GM12864 (cell line): ENCODE data around the gene SRRM1.
"Not testable (repeated sequence)": the region's sequence is repeated elsewhere in the genome, so short reads cannot be mapped to it uniquely, and the experiment has no call there.

ENCODE experiments used
- DNase-seq: peaks from one replicate; pipeline ENCODE4 v3.0.0-alpha.2; 2011; ENCODE audit warnings: low read depth
- H3K4me3 ChIP-seq: 2 replicates; pipeline ENCODE4 v1.5.1; 2011; ENCODE audit warnings: mild to moderate bottlenecking, low read depth, low read length, control low read depth
- TF ChIP-seq, protein P1 (sequence below): IDR thresholded peaks from 2 replicates; pipeline ENCODE4 v1.5.1; 2011; ENCODE audit warnings: low read depth, mild to moderate bottlenecking, moderate library complexity, low read length, control low read depth, inconsistent platforms; ENCODE audit errors: missing control alignments

The SRRM1 gene

DNA sequence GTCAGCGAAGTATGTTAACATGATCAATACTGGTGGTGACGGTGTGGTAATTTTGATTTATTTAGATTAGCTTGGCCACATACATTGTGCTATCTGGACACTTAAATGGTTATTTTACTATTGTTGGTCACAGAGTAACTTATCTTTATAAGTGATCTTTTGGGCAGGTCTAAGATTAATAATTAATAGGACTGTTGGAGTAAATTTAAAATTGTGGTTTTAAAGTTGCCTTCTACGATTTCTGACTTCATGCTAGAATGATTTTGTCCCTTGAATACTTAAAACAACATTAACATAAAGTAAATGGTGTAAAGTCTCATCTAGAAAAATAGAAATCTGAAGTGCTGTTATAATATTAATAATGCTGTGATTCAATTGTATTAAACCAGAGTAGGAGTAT is 14.7 kb downstream of the SRRM1 start:
- H3K4me3 ChIP-seq, result no peak overlapping the region
- TF ChIP-seq, protein P1, sequence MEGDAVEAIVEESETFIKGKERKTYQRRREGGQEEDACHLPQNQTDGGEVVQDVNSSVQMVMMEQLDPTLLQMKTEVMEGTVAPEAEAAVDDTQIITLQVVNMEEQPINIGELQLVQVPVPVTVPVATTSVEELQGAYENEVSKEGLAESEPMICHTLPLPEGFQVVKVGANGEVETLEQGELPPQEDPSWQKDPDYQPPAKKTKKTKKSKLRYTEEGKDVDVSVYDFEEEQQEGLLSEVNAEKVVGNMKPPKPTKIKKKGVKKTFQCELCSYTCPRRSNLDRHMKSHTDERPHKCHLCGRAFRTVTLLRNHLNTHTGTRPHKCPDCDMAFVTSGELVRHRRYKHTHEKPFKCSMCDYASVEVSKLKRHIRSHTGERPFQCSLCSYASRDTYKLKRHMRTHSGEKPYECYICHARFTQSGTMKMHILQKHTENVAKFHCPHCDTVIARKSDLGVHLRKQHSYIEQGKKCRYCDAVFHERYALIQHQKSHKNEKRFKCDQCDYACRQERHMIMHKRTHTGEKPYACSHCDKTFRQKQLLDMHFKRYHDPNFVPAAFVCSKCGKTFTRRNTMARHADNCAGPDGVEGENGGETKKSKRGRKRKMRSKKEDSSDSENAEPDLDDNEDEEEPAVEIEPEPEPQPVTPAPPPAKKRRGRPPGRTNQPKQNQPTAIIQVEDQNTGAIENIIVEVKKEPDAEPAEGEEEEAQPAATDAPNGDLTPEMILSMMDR, result no peak
- no peak for DNase-seq

DNA sequence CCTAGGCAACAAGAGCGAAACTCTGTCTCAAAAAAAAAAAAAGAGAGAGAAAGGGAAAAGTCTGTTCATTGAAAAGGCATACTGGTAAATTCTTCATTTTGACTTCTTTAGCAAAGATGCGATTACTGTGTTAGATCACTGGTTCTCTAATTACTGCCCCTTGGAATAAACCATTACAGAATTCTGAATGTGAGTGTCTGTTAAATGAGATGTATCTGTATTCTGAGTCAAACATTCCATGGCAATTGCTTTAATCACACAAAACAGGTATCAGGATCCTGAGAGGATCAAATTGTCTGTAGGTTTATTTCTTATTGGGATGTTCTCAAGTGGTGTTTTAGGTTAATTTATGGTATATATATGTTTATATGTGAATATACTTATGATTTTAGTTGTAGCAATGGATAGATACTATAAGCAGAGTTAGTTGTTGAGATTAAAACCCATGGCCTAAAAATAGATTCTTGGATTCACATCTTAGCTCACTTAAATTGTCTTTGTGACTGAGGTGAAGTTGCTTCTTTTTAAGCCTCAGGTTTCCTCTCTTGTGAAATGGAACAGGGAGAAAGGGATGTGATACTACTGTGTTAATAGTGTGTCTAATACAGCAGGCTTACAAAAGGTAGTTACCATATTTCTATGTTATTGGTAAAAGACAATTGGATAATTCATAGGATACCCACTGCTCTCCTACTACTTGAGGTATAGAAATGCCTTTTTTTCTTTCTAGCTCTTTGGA is 16.2 kb downstream of the SRRM1 start:
- no peak overlapping the region for H3K4me3 ChIP-seq
- TF ChIP-seq, protein P1, result no peak
- no peak for DNase-seq

DNA sequence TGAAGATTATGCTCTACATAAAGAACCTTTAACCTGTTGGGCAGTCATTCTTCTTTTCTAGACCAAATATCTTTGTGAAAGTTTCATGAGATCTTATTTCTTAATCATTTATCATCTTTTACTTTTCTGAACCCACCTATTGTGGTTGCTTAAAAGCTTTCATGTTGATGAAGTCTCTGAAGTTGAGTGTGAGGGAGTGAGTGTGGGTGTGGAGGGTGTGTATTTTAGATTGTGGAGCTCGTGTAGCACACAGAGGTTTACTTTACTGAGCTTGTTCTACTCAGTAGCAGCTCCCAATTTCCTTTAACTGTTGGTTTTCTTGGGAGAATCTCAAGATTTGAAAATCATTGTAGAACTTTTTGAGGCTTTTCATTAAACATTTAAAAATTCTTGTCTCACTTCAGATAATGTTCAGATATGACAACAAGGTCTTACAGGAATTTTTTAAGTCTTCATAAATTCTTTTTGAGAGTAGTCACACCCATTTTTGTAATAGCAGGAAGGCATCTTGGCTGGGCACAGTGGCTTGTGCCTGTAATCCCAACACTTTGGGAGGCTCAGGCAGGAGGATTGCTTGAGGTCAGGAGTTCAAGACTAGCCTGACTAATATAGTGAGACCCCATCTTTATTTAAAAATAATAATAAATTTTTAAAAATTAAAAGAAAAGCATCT is 17.0 kb downstream of the SRRM1 start:
- H3K4me3 ChIP-seq, result no peak overlapping the region
- TF ChIP-seq, protein P1, result no peak
- DNase-seq, result no peak

DNA sequence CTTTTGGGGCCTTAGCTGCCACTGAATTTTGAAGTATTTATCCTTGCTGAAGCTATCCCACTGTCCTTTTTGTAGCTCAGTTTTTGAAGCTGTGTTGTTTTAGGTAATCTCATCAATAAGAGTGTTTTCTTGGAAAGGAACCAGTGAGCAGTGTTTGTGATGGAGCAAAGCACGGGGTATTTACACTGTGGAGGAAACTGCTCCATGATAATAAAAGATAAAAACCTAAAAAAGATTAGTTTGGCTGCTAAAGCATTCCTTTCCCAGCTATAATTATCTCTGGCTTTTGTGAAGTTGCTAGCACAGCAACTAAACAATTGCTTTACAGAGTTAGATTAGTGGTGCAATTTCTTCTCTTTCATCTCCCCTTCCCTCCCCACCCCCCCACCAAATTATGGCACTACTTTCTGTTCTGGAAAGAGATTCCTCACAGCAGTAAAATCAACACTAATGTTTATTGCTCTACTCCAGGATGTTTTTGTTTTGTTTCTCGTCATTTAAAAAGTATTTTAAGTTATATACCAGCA is 21.5 kb downstream of the SRRM1 start:
- H3K4me3 ChIP-seq, result no peak overlapping the region
- TF ChIP-seq, protein P1, result no peak
- no peak for DNase-seq

DNA sequence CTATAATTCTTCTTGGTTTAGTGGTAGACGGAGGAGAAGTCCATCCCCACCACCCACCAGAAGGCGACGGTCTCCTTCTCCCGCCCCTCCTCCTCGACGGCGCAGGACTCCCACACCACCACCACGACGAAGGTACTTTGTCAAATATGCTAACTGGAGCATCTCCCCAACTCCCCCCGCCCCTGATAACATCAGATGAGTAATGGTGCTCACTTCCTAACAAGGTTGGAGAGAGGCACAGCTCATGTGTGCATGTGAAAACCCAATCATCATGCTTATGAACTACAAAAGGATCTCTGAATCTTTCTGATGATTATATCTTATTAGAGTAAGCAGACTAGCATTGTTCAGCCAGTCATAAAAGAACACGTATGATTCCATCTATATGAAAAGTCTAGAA is 23.7 kb downstream of the SRRM1 start:
- TF ChIP-seq, protein P1, result no peak
- no peak for DNase-seq
- no peak overlapping the region for H3K4me3 ChIP-seq

DNA sequence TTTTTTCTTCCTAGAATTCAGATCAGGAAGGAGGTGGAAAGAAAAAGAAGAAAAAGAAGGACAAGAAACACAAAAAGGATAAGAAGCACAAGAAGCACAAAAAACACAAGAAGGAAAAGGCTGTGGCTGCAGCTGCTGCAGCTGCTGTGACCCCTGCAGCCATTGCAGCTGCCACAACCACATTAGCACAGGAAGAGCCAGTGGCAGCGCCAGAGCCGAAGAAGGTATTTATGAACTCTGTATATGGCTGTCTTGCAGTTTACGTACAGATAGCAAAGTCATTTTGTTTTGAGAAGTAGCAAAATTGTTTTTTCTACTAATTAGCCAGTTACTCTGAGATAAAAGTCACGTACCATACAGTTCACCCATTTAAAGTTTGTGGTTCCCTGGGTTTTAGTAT is 28.3 kb downstream of the SRRM1 start:
- DNase-seq, H3K4me3 ChIP-seq: not testable (repeated sequence)

DNA sequence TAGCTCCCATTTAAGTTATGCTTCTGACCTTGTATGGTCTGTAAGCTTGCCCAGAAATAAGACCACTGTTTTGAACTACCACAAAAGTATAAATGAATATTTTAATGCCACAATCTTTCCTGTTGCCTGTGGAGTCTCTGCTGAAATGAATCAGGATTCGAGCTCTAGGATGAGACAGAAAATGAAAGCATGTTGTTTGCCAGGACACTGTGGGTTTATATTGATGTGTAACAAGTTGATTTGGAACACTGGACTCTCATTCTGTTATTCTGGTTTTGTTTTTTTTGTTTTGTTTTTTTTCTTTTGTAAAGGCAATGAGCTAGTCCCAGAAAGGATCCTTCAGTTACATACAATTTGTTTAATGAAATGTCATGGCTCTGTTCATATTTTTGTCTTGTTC is 29.6 kb downstream of the SRRM1 start:
- not testable (repeated sequence) for H3K4me3 ChIP-seq

DNA sequence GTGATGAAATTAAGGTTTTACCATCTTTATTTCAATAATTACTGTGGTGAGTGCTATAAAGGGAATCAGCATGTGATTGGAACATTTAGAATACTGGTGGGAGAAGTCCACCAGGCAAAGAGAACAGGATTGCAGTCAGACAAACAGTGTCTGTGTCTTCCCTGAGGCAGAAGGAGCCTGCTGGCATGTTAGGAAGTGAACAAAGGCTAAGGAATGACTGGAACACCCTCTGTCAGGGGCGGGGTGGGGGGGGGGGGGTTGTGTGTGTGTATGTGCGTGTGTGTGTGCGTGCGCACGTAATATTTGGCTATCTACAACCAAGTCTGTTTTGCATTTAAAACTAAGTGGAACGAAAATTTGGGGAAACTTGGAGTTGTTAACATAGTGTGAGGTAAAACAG is 30.2 kb downstream of the SRRM1 start:
- H3K4me3 ChIP-seq, result no peak overlapping the region
- TF ChIP-seq, protein P1, result no peak
- no peak for DNase-seq

More for the DNA sequence above, 29.6 kb downstream of the SRRM1 start:
- DNase-seq, result not testable (repeated sequence)

DNA sequence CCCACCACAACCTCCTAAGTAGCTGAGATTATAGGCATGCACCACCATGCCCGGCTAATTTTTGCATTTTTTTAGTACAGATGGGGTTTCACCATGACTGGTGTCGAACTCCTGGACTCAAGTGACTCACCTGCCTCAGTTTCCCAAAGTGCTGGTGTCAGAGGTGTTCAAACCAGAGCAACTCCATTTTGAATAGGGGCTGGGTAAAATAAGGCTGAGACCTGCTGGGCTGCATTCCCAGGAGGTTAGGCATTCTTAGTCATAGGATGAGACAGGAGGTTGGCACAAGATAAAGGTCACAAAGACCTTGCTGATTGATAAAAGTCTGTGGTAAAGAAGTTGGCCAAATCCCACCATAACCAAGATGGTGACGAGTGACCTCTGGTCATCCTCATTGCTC is 35.3 kb downstream of the SRRM1 start:
- not testable (repeated sequence) for DNase-seq, H3K4me3 ChIP-seq
